Epidermal melanocyte (primary cell): ENCODE data around the gene CDC7.
"Not testable (repeated sequence)": the region's sequence is repeated elsewhere in the genome, so short reads cannot be mapped to it uniquely, and the experiment has no call there.

Experiments used
- DNase-seq: peaks from one replicate; pipeline ENCODE4 v3.0.0; 2011; ENCODE audit warnings: low spot score; ENCODE audit not compliant: insufficient read length

Gene CDC7

GRCh38 chr1:91500756-91501522, at the start of gene CDC7:
CDC7 (plus strand) TSS chr1:91500851; CDS start chr1:91501717, 866 bp downstream.
- peak; percentile 71 for DNase-seq

GRCh38 chr1:91454136-91454535, 46.5 kb upstream of the CDC7 start:
- DNase-seq, result no peak

- no peak for DNase-seq
These were observed 45.3 kb upstream of the CDC7 start for GRCh38 chr1:91455334-91455733.

GRCh38 chr1:91455896-91456295, 44.8 kb upstream of the CDC7 start:
- DNase-seq, result no peak

DNA sequence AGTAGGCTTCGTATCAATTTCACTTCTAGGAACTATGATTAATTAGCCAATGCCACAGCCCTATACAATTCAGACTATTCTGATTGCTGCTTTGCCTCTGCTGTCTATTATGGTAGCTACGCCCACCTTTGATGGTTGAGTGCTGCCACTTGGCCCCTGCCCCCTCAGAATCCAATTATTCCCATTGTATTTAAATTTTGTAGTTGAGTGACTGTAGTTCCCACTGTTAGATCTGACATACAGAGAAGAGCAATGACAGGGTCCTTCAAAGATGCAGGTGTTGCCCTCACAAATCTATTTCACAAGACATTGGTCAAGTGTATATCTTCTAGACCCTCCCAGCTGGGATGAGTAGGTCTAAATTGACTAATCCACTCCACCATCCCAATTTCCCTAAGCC, 35.3 kb upstream of the CDC7 start:
- DNase-seq, result not testable (repeated sequence)

DNA sequence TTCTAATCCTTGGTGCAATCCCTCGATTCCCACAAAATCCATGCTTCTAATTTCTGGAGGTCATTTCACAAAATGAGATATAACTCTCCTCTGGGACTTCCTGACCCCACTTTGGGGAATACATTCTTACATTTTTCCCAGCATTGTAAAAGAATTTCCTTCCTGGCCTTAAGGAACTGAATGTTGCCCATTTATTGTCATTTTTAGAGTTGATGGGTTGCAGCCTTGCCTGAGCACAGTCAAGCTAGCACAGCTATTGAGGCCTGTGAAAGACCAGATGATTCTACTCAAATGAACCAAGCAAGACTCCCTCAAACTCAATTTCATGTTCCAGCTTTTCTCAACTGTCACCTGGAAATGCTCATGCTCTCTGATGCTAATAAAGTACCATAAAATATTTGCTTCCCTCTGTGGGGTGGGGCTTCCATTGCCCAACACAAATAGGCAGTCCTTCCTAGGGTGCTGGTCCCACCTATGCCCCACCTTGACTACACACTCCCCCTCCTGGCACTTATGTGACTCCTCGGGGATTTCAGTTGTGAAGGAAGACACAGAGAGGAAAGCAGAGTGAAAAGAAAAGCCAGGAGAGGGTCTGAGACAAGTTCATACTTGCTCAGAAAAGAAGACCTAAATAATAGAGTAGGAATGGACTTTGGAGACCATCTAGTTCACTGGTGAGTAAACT, 24.0 kb upstream of the CDC7 start:
- DNase-seq, result no peak

GRCh38 chr1:91487469-91487868, 13.2 kb upstream of the CDC7 start:
- DNase-seq, result no peak

DNA sequence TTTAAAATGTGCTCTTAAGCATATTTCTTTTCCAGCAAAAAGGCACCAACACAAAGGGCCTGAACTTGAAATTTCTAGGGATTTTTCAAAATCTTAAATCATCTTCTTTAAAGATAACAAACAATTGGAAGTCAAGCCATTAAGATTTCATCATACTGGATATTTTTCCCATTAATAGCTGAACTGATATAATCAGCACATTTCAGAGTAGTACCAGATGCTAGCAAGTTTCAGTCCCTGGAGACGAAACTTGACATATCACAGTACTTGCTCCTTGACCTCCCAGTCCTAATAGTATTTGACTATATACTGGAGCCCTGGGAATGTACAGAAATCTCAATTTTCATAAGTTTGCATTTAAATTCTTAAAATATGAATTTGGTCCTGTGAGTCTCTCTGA, 10.2 kb upstream of the CDC7 start:
- DNase-seq, result no peak

DNA sequence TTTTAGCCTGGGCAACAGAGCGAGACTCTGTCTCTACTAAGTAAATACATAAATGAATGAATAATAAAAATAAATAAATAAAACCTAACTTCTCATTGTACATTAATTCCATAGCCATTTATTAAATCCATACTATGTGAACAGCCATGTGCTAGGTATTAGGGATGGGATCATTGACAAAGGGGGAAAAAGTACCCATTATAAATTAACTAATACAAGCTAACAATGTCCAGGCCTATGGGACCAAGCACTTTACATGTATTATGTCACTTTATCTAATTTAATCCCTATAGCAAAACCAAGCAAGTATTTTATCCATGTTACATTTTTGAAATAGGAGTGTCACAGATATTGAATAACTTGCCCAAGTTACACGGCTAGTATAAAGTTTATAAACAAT, 2.6 kb upstream of the CDC7 start:
- DNase-seq, result no peak

DNA sequence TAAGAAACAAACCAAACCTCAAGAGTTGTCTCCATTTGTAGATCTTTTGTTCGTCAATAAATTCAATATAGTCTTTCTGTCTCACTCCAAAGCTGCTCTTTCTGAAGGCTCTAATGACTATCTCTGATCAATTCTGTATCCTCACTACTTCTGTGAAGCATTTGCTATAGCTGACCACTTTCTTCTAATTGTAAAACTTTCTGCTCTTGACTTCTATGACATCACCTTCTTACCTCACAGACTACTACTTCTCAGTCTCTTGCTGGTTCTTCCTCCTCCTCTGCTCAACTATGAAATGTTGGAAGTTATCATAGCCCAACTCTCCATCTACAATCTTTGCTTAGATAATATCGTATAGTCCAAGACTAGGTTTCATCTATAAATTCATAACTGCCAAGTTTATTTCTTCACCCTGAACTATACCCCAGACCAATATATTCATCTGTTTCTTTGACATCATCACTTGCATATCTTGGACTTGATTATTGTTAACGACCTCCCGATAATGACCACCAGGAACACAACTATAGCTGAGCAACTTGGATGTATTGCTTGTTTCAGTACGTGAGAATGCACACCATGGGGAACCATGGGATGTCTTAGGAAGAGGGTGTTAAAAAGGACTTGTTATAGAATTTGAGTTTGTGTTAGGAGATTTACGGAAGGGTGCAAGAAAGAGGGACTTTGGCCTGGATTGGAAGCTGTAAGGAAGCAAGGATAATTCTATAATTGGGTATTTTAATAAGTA, 2.0 kb upstream of the CDC7 start:
- DNase-seq, result no peak

DNA sequence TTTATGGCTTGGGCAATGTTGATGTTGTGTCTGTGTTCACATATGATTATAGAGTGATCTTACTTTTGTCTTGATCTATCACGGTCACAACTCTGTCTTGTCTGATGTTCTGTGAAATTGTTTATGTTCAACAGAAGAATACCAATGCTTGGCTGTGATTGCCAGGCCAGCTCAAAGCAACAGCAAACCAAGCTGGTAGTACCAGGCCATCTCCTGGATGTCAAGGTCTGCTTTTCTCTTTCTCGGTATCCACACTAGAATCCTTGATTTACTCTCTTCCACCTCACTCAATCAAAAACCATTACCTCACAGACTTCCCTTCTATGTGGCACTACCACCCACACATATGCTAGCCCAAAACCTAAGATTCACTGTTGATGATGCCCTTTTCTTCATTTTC, 1.3 kb upstream of the CDC7 start:
- DNase-seq, result no peak

GRCh38 chr1:91499904-91500755, 521 bp upstream of the CDC7 start:
- no peak for DNase-seq

- peak; percentile 24 for DNase-seq
These were observed 836 bp downstream of the CDC7 start for GRCh38 chr1:91501523-91501851.

DNA sequence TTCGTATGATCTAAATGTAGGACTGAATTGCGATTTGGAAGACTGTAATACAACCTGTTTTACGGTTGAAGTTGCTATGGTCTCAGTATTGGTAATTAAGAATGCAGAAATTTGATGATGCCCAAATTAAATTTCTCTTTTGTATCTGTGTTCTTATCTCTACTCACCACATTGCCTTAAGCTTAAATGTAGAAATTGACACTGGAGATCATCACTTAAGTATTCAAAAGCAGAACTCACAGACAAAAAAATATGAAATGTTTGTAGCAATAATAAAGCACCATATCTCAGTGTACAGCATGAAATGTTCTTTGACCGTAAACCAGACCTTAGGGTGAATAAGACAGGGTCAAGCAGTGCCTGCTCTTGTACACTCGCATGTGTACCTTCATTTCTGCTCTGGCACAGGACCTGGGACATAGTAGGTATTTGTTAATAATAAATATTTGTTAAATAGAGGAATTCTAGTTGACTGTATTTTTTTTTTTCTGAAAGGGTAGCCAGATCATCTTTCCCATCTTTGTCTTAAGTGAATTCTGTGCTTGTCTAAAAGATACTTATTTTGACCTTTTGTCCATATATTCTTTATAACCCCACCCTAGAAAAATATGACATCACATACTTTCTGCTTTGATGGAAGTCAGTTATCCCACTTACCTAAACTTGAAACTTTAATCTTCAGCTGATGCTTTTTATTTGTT, 1.5 kb downstream of the CDC7 start:
- no peak for DNase-seq

GRCh38 chr1:91502672-91503184, 2.1 kb downstream of the CDC7 start:
- no peak for DNase-seq

GRCh38 chr1:91503332-91503900, 2.8 kb downstream of the CDC7 start:
- no peak for DNase-seq

GRCh38 chr1:91503975-91504530, 3.4 kb downstream of the CDC7 start:
- DNase-seq, result no peak

DNA sequence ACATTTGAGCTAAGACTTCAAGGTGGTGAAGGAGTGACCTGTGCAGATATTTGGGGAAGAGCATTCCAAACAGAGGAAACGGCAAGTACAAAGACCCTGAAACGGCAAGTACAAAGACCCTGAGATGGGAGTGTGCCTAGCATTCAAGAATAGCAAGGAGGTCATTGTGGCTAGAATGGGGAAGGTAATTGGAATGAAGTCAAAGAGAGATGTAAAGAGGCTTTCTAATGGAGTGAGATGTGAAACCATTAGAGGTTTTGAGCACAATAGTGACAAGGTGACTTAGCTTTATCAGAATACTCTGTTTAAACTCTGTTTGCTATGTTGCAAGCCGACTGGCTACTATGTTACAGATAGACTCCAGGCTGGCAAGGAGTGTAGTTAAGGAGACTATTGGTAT, 4.4 kb downstream of the CDC7 start:
- no peak for DNase-seq

DNA sequence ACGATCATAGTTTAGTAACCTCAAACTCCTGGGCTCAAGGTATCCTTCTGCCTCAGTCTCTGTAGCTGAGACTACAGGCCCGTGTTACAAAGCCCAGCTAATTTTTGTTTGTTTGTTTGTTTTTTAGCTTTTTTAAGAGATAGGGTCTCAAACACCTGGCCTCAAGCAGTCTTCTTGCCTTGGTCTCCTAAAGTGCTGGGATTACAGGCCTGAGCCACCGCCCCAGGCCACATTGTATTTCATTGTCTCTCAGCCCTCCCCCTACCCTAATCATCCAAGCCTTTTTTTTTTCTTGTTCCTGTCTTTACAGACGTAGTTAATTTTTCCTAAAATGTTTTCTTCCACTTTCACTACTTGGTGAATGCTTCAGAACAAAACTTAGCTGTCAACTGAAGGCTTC, 5.4 kb downstream of the CDC7 start:
- DNase-seq, result no peak

DNA sequence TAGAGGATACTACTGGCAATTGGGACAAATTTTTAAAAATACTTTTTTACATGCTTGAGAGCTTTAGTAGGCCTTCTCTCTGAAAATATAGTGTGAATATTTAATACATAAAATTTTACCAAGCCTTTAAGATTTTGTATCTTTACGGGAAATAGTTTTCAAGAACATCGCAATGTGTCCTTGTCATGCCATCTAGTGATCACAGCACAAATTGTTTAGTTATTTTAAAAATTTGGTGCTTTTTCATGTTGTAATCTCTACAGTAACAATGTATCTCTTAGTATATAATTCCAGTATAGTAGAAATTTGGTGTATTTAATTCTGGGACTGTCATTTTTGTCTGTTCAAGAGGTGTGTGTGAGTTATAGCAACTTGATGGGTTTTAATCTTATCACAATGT, 6.7 kb downstream of the CDC7 start:
- DNase-seq, result no peak
